ENCODE data around the gene MBNL2. TPM values are rescaled to one million over a fixed set of nuclear protein-coding genes. Genes with fewer than 3 reads are reported as not detected.

MBNL2 gene
- total RNA-seq, 1 experiment from 2014 or later: 0.17 TPM

DNA sequence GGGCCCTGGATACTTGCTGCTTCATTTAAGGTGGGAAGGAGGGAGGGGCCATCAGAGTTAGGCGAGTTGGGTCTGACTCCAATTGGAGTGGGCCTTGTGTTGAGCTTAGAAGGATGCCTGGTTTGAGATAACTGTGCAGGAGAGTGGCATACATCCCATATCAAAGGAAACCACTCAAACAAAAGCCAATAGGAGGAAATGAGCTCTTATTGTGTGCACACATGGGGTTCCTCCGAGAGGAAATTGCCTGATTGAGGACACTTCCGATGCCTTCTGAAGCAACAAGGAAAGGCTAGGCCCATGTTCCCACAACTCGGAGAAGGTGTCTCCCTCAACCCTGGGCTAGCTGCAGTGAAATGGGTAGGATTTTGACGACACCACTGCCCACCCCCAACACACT is 19.6 kb downstream of the MBNL2 start:
- Histone ChIP-seq H4K8ac (replicated peaks; ENCODE audit: insufficient read length, low read depth, low read length) (no peak overlapping the region), H2AFZ (ENCODE audit: low read length) (no peak overlapping the region), H3K14ac (ENCODE audit: insufficient read depth, low read length) (no peak overlapping the region), H2BK120ac (ENCODE audit: low read depth, low read length, poor library complexity, severe bottlenecking) (no peak overlapping the region), H3T11ph (ENCODE audit: low read length) (no peak overlapping the region), H3K23ac (ENCODE audit: insufficient read length, low read depth, low read length) (no peak overlapping the region), H3K4ac (ENCODE audit: low read depth, low read length) (no peak overlapping the region), H4K5ac (ENCODE audit: insufficient read length, low read depth, low read length) (no peak overlapping the region), H3K4me1 (ENCODE audit: insufficient read depth, low read length) (peaks cover 11% of the 10 kb centered on the region; the same call in 1 of the 2 replicates), H2AK5ac (ENCODE audit: insufficient read length, low read length) (no peak overlapping the region), H3K79me2 (ENCODE audit: insufficient read depth, low read length) (no peaks in the 10 kb centered on the region), H3K23me2 (ENCODE audit: insufficient read length, low read depth, low read length, poor library complexity, severe bottlenecking) (no peaks in the 10 kb centered on the region), H3K9ac (ENCODE audit: extremely low read depth, insufficient read length, low read length) (no peak overlapping the region), H2BK15ac (ENCODE audit: low read depth, low read length) (no peak overlapping the region), H4K91ac (ENCODE audit: insufficient read length, low read depth, low read length) (no peak overlapping the region), H2BK12ac (ENCODE audit: insufficient read length, low read depth, low read length) (no peak overlapping the region), H3K9me3 (ENCODE audit: control insufficient read depth, low read depth, low read length) (no peaks in the 10 kb centered on the region), H3K4me2 (ENCODE audit: insufficient read depth, insufficient read length, low read length) (no peak overlapping the region), H3K79me1 (ENCODE audit: insufficient read depth, low read depth, low read length, poor library complexity, severe bottlenecking) (no peaks in the 10 kb centered on the region), H2BK20ac (ENCODE audit: low read depth, low read length, poor library complexity, severe bottlenecking) (no peak overlapping the region), H3K18ac (ENCODE audit: insufficient read length, low read depth, low read length) (no peak overlapping the region), H2BK5ac (ENCODE audit: insufficient read length, low read length) (no peak overlapping the region), H3K27me3 (ENCODE audit: insufficient read depth, low read length) (no peaks in the 10 kb centered on the region; the same call in 1 of the 2 replicates), H4K20me1 (ENCODE audit: control insufficient read depth, insufficient read depth, insufficient read length) (no peaks in the 10 kb centered on the region), H3K56ac (ENCODE audit: insufficient read length, low read depth, low read length) (no peak overlapping the region), H3K27ac (ENCODE audit: insufficient read length, low read depth, low read length) (no peak overlapping the region)
- DNase-seq: no peak
- WGBS (ENCODE audit: extremely low coverage, insufficient read length, low lambda C conversion rate): no CpG with 5 or more reads among the region's 5 CpGs
- H3K4me1 Mint-ChIP-seq: peaks cover 24 to 28% of the 10 kb centered on the region in 2 experiments
- TF ChIP-seq, protein P1, sequence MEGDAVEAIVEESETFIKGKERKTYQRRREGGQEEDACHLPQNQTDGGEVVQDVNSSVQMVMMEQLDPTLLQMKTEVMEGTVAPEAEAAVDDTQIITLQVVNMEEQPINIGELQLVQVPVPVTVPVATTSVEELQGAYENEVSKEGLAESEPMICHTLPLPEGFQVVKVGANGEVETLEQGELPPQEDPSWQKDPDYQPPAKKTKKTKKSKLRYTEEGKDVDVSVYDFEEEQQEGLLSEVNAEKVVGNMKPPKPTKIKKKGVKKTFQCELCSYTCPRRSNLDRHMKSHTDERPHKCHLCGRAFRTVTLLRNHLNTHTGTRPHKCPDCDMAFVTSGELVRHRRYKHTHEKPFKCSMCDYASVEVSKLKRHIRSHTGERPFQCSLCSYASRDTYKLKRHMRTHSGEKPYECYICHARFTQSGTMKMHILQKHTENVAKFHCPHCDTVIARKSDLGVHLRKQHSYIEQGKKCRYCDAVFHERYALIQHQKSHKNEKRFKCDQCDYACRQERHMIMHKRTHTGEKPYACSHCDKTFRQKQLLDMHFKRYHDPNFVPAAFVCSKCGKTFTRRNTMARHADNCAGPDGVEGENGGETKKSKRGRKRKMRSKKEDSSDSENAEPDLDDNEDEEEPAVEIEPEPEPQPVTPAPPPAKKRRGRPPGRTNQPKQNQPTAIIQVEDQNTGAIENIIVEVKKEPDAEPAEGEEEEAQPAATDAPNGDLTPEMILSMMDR (conservative IDR thresholded peaks at IDR 0.05): no peak
- H3K27me3 Mint-ChIP-seq (ENCODE audit: low read depth): peaks cover 93% of the 10 kb centered on the region
- H3K9me3 Mint-ChIP-seq: no peaks in the 10 kb centered on the region
- no peaks in the 10 kb centered on the region for H3K36me3 Mint-ChIP-seq (ENCODE audit: insufficient read depth in 1 of 3, low read depth in 3 of 3)
- no peak overlapping the region for H3K4me3 Mint-ChIP-seq
- H3K27ac Mint-ChIP-seq: no peak overlapping the region

Data from H9 (cell line).